ENCODE results near the gene ZNF525. TPM values are rescaled to one million over a fixed set of nuclear protein-coding genes. Genes with fewer than 3 reads are reported as not detected.
"Not testable (repeated sequence)": the region's sequence is repeated elsewhere in the genome, so short reads cannot be mapped to it uniquely, and the experiment has no call there.

ZNF525 gene
- total RNA-seq, 6 experiments from 2014 or later: 2.5 to 5.3 (median 3.9) TPM

DNA sequence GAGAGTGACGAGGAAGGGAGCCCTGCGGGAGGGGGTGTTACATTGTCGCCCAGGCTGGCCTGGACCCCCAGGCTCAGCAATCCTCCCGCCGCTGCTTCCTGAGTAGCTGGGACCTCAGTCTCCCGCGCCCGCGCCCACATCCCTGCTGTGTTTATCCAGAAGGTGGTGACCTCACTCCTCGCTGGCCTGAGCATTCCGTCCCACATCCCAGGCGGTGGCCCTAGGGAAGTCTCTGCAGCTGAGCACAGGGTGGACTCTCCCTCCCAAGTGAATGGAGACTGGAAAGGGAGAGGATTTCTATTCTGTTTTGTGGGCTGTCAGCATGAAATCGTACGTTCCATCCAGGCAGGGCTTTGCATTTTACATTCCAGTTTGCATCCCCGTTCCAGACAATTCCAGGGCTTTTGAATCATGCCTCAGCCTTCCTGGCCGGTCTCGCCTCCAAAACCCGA is 29.0 kb downstream of the ZNF525 start:
- no peak for DNase-seq
- H3K27me3 Mint-ChIP-seq (ENCODE audit: insufficient read depth): peaks cover 2% of the 10 kb centered on the region
- peaks cover 29% of the 10 kb centered on the region for H3K36me3 Mint-ChIP-seq (ENCODE audit: low read depth)
- peak overlapping the region; percentile 93 for H3K27ac Mint-ChIP-seq
- peaks cover 18% of the 10 kb centered on the region for H3K9me3 Mint-ChIP-seq
- H3K4me3 Mint-ChIP-seq: peak overlapping the region; percentile 91
- peaks cover 25% of the 10 kb centered on the region for H3K4me1 Mint-ChIP-seq (ENCODE audit: low read depth)
- TF ChIP-seq, protein P1, sequence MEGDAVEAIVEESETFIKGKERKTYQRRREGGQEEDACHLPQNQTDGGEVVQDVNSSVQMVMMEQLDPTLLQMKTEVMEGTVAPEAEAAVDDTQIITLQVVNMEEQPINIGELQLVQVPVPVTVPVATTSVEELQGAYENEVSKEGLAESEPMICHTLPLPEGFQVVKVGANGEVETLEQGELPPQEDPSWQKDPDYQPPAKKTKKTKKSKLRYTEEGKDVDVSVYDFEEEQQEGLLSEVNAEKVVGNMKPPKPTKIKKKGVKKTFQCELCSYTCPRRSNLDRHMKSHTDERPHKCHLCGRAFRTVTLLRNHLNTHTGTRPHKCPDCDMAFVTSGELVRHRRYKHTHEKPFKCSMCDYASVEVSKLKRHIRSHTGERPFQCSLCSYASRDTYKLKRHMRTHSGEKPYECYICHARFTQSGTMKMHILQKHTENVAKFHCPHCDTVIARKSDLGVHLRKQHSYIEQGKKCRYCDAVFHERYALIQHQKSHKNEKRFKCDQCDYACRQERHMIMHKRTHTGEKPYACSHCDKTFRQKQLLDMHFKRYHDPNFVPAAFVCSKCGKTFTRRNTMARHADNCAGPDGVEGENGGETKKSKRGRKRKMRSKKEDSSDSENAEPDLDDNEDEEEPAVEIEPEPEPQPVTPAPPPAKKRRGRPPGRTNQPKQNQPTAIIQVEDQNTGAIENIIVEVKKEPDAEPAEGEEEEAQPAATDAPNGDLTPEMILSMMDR (IDR thresholded peaks at IDR 0.05): no peak

DNA sequence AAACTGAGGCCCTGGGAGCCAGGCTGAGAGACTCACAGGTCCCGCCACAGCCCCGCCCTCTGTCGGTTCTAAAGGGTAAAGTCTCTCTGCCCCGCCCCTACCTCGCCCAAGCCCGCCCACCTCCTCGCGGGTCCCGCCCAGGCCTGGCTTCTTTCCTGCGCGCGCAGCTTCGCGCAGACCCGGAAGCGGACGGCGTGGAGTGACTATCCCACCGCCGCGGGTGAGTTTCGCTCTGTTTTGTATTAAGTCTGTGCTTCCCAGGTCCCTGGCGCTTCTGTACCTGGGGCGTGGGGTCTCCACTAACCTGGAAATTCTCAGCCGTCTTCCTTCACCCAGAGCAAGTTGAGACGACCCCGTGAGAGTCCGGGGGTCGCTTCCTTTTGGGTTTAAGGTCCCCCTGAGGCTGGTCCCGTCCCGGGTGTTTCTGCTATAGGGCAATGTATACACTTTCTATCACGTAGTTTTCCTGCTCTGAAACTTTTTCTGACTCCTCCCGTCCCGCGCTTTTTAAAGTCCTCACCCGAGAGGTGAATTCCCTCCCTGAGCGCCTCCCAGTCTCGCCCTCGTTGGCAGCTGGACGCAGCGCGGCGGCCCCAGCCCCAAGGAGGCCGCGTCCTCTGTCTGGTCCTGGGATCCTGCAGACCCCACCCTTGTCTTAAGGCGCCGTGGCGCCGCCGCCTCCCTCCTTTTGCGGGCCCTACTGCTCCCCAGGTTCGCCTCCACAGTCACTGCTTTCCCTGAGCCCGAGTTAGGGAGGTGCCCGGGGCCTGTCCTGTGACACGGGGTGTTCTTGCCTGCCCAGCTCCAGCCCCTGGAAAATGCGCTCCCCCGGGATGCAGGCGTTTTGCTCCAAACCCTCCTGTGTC is 29.7 kb downstream of the ZNF525 start, which contains the start of gene ZNF765:
ZNF765 (plus strand) TSS at position 176 of the 866 bp plus-strand sequence. CDS start 2,867 bp downstream, outside the sequence.
- Mint-ChIP-seq H3K9me3 (peaks cover 17% of the 10 kb centered on the region), H3K27me3 (ENCODE audit: insufficient read depth) (peaks cover 2% of the 10 kb centered on the region), H3K27ac (peak within 1 kb of the TSS; percentile 93), H3K4me3 (peak within 1 kb of the TSS; percentile 91), H3K4me1 (ENCODE audit: low read depth) (peaks cover 25% of the 10 kb centered on the region), H3K36me3 (ENCODE audit: low read depth) (peaks cover 31% of the 10 kb centered on the region)
- TF ChIP-seq, protein P1 (IDR thresholded peaks at IDR 0.05): peak; percentile 76
- DNase-seq: peak; percentile 87

DNA sequence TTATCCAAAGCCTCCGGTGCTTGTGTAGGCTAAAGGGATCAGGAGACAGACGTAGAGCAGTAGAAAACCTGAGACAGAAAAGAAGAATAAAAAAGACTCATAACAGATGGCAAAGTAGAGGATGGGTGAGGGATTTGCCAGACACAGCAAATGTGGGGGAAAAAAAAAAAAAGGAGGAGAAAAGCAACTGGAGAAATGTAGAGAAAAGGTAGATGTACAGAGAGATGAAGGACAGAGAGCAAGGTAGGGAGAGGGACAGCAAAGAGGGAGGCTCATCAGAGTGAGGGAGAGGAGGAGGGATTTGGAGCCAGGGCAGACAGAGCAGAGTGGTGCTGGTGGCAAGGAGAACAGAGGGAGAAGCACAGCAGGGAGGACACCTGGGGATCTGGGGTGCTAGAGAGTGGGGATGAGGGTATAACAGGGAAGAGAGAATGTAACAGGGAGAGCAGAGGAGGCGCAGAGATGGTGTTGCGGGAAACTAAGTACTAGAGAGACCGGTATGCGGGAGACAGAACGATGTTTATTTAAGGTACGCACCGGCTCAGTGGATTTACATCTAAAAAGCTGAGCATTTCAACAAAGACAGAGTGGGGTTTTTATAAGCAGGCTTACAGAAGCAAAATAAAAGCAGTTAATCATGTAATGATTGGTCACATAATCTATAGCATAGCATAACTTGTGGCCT is 30.5 kb downstream of the ZNF525 start:
- DNase-seq; H3K27me3 Mint-ChIP-seq (ENCODE audit: insufficient read depth): not testable (repeated sequence)
- Mint-ChIP-seq H3K9me3 (peaks cover 14% of the 10 kb centered on the region), H3K36me3 (ENCODE audit: low read depth) (peaks cover 31% of the 10 kb centered on the region), H3K4me3 (peak overlapping the region; percentile 91), H3K27ac (peak overlapping the region; percentile 93), H3K4me1 (ENCODE audit: low read depth) (peaks cover 25% of the 10 kb centered on the region)

DNA sequence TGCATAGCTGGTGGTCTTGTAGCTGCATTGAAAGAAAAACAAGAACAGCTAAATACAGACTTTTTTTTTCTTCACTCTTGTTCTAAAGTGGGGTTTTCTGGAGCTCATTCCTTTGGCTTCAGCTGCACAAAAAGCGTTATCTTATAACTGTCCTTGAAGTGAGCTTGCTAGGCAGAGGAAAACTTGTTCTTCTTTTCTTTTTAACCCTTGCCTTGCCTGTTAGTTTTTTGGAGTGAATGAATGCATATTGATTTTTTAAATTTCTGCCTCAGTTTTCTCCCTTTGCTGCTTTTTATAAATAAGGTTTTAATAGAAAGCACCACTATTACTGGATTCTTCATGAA is 31.0 kb downstream of the ZNF525 start:
- peaks cover 25% of the 10 kb centered on the region for H3K4me1 Mint-ChIP-seq (ENCODE audit: low read depth)
- H3K4me3 Mint-ChIP-seq: peak overlapping the region; percentile 91
- no peak overlapping the region for H3K27ac Mint-ChIP-seq
- H3K9me3 Mint-ChIP-seq: peaks cover 13% of the 10 kb centered on the region
- peaks cover 34% of the 10 kb centered on the region for H3K36me3 Mint-ChIP-seq (ENCODE audit: low read depth)
- H3K27me3 Mint-ChIP-seq (ENCODE audit: insufficient read depth): no peaks in the 10 kb centered on the region; the same call in 1 of the 2 replicates
- DNase-seq: no peak
- TF ChIP-seq, protein P1 (IDR thresholded peaks at IDR 0.05): no peak

DNA sequence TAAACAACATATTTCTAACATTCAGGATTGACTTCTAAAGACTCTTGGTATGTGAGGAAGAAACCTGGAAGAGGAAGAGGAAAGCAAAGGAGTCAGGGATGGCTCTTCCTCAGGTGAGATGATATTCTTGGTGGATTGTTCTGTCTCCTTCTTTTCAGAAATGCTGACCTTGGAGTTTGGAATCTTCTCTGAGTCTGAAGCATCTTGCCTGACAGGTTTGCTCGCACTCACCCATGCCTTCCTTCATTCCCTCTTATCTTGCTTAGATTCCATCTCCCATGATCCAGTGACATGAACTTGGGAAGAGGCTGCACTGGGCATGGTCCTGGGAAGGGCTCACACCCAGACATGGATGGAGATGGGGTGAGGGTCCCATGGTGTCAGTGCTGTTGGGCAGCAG is 32.4 kb downstream of the ZNF525 start:
- not testable (repeated sequence) for H3K27me3 Mint-ChIP-seq (ENCODE audit: insufficient read depth); H3K4me3 Mint-ChIP-seq; DNase-seq; H3K27ac Mint-ChIP-seq
- Mint-ChIP-seq H3K36me3 (ENCODE audit: low read depth) (peaks cover 47% of the 10 kb centered on the region), H3K4me1 (ENCODE audit: low read depth) (peaks cover 25% of the 10 kb centered on the region), H3K9me3 (peaks cover 19% of the 10 kb centered on the region)

DNA sequence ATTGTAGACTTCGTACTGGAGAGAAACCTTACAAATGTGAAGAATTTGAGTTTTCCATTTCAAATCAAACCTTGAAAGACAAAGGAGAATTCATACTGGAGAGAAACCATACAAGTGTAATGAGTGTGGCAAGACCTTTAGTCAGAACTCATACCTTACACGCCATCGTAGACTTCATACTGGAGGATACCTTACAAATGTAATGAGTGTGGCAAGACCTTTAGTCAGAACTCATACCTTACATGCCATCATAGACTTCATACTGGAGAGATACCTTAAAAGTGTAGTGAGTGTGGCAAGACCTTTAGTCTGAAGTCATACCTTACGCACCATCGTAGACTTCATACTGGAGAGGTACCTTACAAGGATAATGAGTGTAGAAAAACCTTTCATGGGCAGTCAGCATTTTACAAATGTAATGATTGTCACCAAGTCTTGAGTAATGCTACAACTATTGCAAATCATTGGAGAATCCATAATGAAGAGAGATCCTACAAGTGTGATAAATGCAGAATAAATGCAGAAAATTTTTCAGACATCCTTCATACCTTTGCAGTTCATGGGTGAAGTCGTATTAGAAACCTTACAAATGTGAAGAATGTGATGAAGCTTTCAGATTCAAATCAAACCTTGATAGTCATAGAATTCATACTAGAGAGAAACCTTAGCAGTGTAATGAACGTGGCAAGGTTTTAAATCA is 44.1 kb downstream of the ZNF525 start:
- Mint-ChIP-seq H3K27me3 (ENCODE audit: insufficient read depth) (no peaks in the 10 kb centered on the region), H3K9me3 (peaks cover 93% of the 10 kb centered on the region), H3K27ac (no peak overlapping the region), H3K36me3 (ENCODE audit: low read depth) (peaks cover 90% of the 10 kb centered on the region), H3K4me1 (ENCODE audit: low read depth) (no peaks in the 10 kb centered on the region), H3K4me3 (no peak overlapping the region)
- TF ChIP-seq, protein P1 (IDR thresholded peaks at IDR 0.05): no peak
- DNase-seq: no peak

DNA sequence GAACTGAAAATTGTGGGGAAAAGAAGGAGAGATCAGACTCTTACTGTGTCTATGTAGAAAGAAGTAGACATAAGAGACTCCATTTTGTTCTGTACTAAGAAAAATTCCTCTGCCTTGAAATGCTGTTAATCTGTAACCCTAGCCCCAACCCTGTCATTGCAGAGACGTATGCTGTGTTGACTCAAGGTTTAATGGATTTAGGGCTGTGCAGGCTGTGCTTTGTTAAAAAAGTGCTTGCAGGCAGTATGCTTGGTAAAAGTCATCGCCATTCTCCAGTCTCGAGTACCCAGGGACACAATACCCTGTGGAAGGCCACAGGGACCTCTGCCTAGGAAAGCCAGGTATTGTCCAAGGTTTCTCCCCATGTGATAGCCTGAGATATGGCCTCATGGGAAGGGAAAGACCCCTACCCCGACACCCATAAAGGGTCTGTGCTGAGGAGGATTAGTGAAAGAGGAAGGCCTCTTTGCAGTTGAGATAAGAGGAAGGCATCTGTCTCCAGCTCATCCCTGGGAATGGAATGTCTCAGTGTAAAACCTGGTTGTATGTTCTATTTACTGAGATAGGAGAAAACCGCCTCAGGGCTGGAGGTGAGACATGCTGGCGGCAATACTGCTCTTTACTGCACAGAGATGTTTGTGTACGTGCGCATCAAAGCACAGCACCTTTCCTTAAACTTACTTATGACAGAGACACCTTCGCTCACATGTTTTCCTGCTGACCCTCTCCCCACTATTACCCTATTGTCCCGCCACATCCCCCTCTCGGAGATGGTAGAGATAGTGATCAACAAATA is 55.2 kb downstream of the ZNF525 start:
- not testable (repeated sequence) for DNase-seq; H3K27me3 Mint-ChIP-seq (ENCODE audit: insufficient read depth); H3K4me3 Mint-ChIP-seq; H3K27ac Mint-ChIP-seq; H3K4me1 Mint-ChIP-seq (ENCODE audit: low read depth)
- H3K9me3 Mint-ChIP-seq: peaks cover 35% of the 10 kb centered on the region
- H3K36me3 Mint-ChIP-seq (ENCODE audit: low read depth): peaks cover 20% of the 10 kb centered on the region

Measured in HFFc6 (cell line).